Vagina (tissue), 2 donors: ENCODE measurements around the gene APOL4.
"Not testable (repeated sequence)": the region's sequence is repeated elsewhere in the genome, so short reads cannot be mapped to it uniquely, and the experiment has no call there.

Source experiments
- POLR2AphosphoS5 ChIP-seq, 2 donors: sonication (generic); formaldehyde crosslinking; IDR thresholded peaks; one replicate each; pipeline ENCODE4 v1.9.0; 2017; ENCODE audit warnings: antibody characterized with exemption in 2 of 2, mild to moderate bottlenecking in 2 of 2, low read depth in 1 of 2; ENCODE audit not compliant: insufficient read depth in 1 of 2
- TF ChIP-seq, protein P1 (sequence below), 3 experiments: fragments of 450-650 bp in 2 of 3; fragments of 200-600 bp in 1 of 3; sonication (generic) in 1 of 3; IDR thresholded peaks; one replicate each; pipeline ENCODE4 v1.5.1; 2017 to 2019; ENCODE audit warnings: antibody characterized with exemption in 3 of 3, mild to moderate bottlenecking in 2 of 3, moderate library complexity in 2 of 3

DNA sequence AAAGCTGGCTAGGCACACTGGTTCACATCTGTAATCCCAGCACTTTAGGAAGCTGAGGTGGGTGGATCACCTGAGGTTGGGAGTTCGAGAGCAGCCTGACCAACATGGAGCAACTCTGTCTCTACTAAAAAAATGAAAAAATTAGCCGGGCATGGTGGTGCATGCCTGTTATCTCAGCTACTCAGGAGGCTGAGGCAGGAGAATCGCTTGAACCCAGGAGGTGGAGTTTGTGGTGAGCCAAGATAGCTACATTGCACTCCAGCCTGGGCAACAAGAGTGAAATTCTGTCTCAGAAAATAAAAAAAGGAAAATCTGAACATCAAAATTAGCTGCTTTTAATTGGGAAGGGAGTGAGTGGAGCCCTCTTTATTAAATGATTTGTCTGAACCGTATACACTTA is 48.8 kb downstream of the APOL4 start:
- TF ChIP-seq, protein P1, sequence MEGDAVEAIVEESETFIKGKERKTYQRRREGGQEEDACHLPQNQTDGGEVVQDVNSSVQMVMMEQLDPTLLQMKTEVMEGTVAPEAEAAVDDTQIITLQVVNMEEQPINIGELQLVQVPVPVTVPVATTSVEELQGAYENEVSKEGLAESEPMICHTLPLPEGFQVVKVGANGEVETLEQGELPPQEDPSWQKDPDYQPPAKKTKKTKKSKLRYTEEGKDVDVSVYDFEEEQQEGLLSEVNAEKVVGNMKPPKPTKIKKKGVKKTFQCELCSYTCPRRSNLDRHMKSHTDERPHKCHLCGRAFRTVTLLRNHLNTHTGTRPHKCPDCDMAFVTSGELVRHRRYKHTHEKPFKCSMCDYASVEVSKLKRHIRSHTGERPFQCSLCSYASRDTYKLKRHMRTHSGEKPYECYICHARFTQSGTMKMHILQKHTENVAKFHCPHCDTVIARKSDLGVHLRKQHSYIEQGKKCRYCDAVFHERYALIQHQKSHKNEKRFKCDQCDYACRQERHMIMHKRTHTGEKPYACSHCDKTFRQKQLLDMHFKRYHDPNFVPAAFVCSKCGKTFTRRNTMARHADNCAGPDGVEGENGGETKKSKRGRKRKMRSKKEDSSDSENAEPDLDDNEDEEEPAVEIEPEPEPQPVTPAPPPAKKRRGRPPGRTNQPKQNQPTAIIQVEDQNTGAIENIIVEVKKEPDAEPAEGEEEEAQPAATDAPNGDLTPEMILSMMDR (IDR thresholded peaks at IDR 0.05) = not testable (repeated sequence)
- not testable (repeated sequence) for TF ChIP-seq POLR2AphosphoS5 (IDR thresholded peaks at IDR 0.05; ENCODE audit: insufficient read depth in 1 of 2, low read depth in 1 of 2)
